ENCODE measurements around the gene ZC3H13. TPM values are rescaled to one million over a fixed set of nuclear protein-coding genes. Genes with fewer than 3 reads are reported as not detected.

ZC3H13 gene
- total and polyA plus RNA-seq, 2 of the 8 experiments (the other 6 are each of a cell fraction or from before 2014, with no cell fraction given): 5.1 to 57.8 TPM

GRCh38 chr13:45951724-45952123, 100.8 kb downstream of the ZC3H13 start (continued):
- TF ChIP-seq, protein P1, sequence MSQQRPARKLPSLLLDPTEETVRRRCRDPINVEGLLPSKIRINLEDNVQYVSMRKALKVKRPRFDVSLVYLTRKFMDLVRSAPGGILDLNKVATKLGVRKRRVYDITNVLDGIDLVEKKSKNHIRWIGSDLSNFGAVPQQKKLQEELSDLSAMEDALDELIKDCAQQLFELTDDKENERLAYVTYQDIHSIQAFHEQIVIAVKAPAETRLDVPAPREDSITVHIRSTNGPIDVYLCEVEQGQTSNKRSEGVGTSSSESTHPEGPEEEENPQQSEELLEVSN (IDR thresholded peaks at IDR 0.05): no peak
- TF ChIP-seq TAF1 (IDR thresholded peaks at IDR 0.05; ENCODE audit: low read depth, low read length): no peak
- TF ChIP-seq, protein P2, sequence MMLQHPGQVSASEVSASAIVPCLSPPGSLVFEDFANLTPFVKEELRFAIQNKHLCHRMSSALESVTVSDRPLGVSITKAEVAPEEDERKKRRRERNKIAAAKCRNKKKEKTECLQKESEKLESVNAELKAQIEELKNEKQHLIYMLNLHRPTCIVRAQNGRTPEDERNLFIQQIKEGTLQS (IDR thresholded peaks at IDR 0.05; ENCODE audit: insufficient read depth, low read depth, low read length): no peak

All from H1 (cell line).